Right renal cortex interstitium (tissue), 3 donors: ENCODE data around the gene FTO. TPM values are rescaled to one million over a fixed set of nuclear protein-coding genes. Genes with fewer than 3 reads are reported as not detected.
A peak's percentile ranks its signal among the peaks of the same experiment; 100 is the strongest.

ENCODE experiments used
- DNase-seq, 3 donors: peaks; one replicate each; pipeline ENCODE4 v3.0.0-alpha.2; 2013; ENCODE audit warnings: low read depth in 3 of 3, low spot score in 2 of 3
- polyA plus RNA-seq, 3 donors: library from polyadenylated mRNA; unstranded; fragments of 120-200 nt; gene quantifications; one replicate each; pipeline ENCODE4 v1.2.1, GENCODE V29; 2013; ENCODE audit not compliant: insufficient read length in 3 of 3

Gene FTO
- polyA plus RNA-seq, 3 donors, result 91.4 to 104 (median 92.7) TPM

DNA sequence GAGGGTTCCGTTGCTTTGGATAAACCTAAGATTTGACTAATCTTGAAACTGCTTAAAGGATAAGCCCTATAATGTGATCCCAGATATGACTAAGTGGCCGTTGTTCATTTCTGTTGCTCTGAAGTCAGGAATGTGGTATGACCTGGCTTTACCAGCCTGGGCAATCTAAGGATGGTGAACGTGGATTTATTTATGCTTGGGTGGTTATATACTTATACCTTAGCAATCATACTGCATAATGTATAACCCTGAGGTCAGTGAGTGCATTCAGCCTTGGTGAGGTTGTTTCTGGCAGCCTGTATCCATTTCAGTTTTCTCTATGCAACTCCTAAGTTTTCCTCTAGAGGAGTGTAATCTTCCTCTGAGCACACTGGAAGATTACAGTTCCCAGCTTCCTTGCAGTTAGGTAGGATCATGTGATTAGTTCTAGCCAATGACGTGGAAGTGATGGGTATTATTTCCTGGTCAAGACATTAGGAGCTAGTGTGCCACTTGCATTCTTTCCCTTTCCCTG is 41.9 kb downstream of the FTO start:
- DNase-seq, result no peak

- DNase-seq, result no peak
Observed at GRCh38 chr16:53752560-53752959, 48.6 kb downstream of the FTO start.

DNA sequence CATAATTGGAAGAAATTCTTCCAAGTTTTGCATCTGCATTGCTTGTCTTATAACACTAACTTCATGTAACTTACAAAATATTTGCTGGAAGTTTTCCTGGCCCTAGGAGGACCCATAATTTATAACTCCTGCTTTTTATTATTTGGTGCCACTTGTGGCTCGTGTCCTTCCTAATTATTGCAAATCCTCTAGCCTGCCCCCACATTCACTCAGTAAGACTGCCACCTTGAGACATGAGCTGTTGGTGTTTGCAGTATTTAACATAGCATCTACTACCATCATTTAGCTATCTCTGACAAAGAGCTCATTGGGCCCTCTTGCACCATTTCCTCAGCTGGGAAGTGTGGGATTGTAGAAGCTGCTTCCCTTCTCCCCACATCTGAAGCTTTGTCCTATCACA is 49.5 kb downstream of the FTO start:
- DNase-seq, result no peak

- DNase-seq, result no peak
Observed at GRCh38 chr16:53755026-53755910, 51.3 kb downstream of the FTO start.

- no peak for DNase-seq
Observed at GRCh38 chr16:53756275-53756996, 52.5 kb downstream of the FTO start.

- no peak for DNase-seq
Observed at GRCh38 chr16:53757971-53758609, 54.1 kb downstream of the FTO start.

DNA sequence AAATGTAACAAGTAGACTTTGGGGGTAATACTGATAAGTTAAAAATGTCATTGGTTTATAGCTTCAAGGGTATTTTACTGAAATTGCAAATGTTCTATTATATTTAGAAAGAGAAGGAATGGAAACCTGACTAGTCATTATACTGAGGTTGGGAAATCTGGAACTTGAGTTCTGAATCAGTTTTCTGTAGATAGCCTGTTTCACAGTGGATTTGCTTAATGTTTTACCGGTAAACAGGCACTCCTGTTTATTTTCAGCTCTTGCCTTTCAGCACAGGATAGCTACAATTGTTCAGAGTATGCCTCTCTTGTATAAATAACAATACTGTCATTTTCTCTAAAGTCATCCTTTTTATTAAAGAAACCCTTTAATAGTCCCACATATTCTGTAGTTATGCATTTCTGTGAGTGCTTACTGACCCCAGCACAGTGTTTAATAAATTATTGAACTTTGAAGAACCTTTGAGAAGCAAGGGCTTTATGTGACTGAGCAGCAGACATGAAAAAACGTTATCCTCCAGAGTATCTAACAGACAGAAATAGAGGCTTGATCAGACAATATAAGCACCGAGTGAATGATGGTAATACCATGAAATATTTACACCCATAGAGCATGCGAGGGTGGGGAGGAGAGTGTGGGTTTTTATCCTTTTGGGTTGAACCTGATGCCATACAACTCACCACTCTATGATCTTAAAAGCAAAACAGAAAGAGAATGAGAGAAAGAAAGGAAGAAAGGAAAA is 58.2 kb downstream of the FTO start:
- no peak for DNase-seq

GRCh38 chr16:53766304-53767016 is 62.5 kb downstream of the FTO start:
- no peak for DNase-seq

DNA sequence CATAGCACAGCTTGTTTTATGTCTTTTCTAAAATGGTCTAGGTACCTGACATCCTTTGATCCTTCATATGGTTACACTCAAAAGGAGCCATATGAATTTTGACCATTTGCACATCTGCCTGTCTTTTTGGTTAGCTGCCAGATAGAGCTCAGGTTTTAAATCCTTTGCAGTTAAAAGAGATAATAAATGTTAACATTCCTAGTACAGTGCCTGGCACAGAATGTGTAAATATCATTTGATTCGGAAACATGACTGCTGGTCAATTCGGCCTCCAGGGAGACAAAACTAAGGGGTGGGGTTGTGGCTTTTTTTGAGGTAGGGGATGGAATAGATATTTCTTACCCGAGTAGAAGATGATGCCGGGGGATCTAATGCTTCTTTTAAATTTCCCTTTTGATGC is 64.2 kb downstream of the FTO start:
- no peak for DNase-seq

DNA sequence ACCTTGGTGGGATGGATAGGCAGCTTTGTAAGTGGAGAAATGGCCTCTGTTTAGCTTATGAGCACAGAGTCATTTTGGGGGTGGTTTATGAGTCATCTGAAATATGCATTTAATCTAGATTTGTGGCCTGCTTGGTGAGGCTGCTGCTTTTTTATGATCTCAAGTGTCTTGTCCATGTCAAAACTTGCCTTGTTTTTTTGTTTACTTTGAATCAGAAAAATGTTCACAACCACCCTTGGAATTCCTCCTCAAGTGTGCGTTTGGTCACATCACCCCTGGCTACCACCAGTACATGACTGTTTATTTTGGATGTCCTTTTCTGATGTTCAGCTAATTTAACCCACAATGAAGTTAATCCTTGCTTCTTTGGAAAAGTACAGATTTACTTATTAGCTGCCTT is 64.6 kb downstream of the FTO start:
- no peak for DNase-seq

DNA sequence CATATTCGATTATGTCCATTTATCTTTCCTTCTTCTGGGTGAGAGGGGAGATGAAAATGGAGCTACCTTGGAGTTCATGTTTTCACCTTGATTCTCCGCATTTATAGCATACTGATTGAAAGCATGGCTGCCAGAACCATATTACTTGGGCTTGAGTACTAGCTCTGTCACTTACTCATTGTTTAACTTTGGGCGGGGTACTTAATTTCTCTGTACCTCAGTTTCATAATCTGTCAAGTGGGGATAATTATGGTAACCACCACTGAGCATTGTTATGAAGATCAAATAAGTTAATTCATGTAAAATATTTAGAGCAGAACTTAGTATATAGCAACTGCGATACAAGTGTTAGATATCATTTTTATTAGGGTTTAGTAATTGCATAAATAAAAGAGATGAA is 65.2 kb downstream of the FTO start:
- DNase-seq, result no peak

GRCh38 chr16:53769787-53770186 is 65.8 kb downstream of the FTO start:
- DNase-seq, result no peak

DNA sequence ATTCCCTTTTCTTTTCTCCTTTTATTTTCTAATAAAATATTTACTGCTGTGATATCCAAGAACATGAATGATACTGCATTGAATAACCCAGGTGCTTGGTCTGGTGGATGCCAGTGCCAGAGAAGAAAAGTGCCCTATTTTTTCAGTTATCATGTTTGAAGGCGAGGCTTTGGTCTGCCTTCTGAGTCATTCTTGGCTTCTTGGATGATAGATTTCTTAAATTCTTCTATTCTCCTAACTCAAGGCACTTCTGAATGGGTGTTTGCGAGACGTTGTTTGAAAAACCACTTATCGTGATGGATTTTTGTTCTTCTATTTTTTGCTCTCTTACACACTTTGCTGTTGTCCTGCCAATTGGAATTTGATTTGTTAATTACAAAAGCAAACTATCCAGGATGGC is 66.7 kb downstream of the FTO start:
- no peak for DNase-seq

- no peak for DNase-seq
Observed at GRCh38 chr16:53771655-53772497, 67.9 kb downstream of the FTO start.

DNA sequence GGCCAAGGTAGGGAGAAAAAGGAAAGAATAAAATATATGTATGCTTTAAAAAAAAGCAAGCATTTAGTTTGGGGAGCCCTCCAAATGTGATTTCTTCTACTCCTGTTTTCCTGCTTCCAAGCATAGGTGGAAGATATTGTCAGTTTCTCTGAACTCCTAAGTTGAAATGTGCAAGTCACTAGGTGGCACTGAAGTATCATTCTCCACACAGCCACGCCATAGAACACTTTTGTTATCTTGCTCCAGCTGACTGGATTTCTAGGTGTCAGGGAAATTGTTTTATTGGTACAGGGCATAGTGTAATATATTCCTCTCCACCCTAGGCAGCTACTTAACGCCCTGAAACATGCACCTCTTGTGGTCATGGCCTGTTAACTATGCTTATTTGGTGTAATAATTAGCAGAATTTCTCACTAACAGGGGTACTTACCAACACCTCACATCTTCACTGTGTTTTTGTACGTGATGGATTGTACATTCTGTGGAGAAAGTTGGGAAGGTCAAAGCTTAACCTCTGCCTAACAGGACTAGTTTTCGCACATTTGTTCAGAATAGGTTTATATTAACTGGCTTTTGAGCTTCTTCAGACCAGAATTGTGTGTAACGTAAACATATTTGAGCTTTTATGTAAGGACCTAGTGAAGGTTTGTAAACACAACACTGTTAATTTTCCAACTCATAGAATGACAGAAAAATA is 69.3 kb downstream of the FTO start:
- DNase-seq, result peak; percentile 62 to 73 (median 67)

GRCh38 chr16:53773881-53774280 is 69.9 kb downstream of the FTO start:
- no peak for DNase-seq

DNA sequence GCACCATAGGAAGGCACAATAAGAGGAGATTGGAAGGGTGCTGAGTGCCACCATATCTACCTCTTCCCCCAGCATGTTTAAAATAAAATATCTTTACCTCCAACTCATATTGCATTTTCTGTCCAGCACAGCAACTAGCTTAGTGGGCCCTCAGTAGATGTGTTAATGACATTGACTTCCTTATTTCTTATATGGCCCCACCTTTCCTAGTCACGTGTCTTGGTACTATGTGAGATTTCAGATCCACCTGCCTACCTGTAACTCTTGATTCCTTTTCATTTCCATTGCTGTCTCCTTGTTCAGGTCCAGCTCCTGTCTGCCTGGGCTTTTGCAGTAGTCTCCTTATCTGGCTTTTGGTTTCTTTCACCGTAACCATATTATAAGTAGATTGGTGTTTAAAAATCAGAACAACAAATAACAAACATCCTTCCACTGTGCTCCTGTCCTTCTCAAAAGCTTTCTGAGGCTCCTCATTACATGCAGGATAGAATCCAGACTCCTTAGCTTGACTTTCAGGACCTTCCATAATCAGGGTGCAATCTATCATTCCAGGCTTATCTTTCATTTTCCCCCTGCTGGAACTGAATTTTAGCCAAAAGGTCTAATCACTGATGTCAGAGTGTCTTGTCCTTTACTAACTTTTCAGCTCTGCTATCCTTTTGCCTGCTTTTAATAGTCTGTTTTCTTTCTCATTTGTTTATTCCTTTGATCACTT is 71.3 kb downstream of the FTO start:
- no peak for DNase-seq
